HCT116 (cell line): ENCODE measurements around the gene MED26.

Source experiments
- EZH2 ChIP-seq: fragments of 200-600 bp; sonication (generic); IDR thresholded peaks from 2 replicates; pipeline ENCODE4 v1.6.1; 2017; ENCODE audit warnings: antibody characterized with exemption, mixed run types
- EZH2phosphoT487 ChIP-seq: fragments of 200-600 bp; IDR thresholded peaks from 2 replicates; pipeline ENCODE4 v1.6.1; 2018; ENCODE audit warnings: antibody characterized with exemption, borderline replicate concordance
- MAX ChIP-seq: IDR thresholded peaks from 2 replicates; pipeline ENCODE4 v1.6.1; 2012
- POLR2A ChIP-seq: IDR thresholded peaks from 2 replicates; pipeline ENCODE4 v1.7.0; 2011; ENCODE audit warnings: borderline replicate concordance; ENCODE audit not compliant: insufficient read depth, insufficient read length; ENCODE audit errors: extremely low read depth
- POLR2AphosphoS5 ChIP-seq: IDR thresholded peaks from 2 replicates; pipeline ENCODE4 v1.6.1; 2011; ENCODE audit warnings: mild to moderate bottlenecking, low read depth, low read length, moderate library complexity
- SIN3A ChIP-seq: IDR thresholded peaks from 2 replicates; pipeline ENCODE4 v1.6.1; 2012; ENCODE audit warnings: low read depth
- SP1 ChIP-seq: IDR thresholded peaks from 2 replicates; pipeline ENCODE4 v1.6.1; 2012; ENCODE audit warnings: low read depth
- SRF ChIP-seq: IDR thresholded peaks from 2 replicates; pipeline ENCODE4 v1.6.1; 2012; ENCODE audit warnings: low read depth
- ZFX ChIP-seq: fragments of 450-650 bp; IDR thresholded peaks from 2 replicates; pipeline ENCODE4 v1.6.1; 2017
- ZNF274 ChIP-seq: fragments of 200-500 bp; sonication (Bioruptor generic); IDR thresholded peaks from 2 replicates; pipeline ENCODE4 v1.6.1; 2014; ENCODE audit warnings: mild to moderate bottlenecking, low read depth, low read length, inconsistent platforms
- TF ChIP-seq, protein P1 (sequence below), 3 experiments: fragments of 200-600 bp in 1 of 3; sonication (generic) in 1 of 3; IDR thresholded peaks in 2 of 3; conservative IDR thresholded peaks in 1 of 3; 2 replicates each; pipeline ENCODE4 v1.5.1; 2012 to 2017; ENCODE audit warnings: low read depth in 2 of 3, low read length in 2 of 3, antibody characterized with exemption in 1 of 3, borderline replicate concordance in 1 of 3, control low read depth in 1 of 3, mild to moderate bottlenecking in 1 of 3, mixed read lengths in 1 of 3, mixed run types in 1 of 3, moderate library complexity in 1 of 3; ENCODE audit not compliant: insufficient read depth in 1 of 3
- TF ChIP-seq, protein P2 (sequence below): IDR thresholded peaks from 2 replicates; pipeline ENCODE4 v1.6.1; 2011; ENCODE audit warnings: mild to moderate bottlenecking, low read length, moderate library complexity; ENCODE audit not compliant: insufficient replicate concordance; ENCODE audit errors: extremely low read depth

DNA sequence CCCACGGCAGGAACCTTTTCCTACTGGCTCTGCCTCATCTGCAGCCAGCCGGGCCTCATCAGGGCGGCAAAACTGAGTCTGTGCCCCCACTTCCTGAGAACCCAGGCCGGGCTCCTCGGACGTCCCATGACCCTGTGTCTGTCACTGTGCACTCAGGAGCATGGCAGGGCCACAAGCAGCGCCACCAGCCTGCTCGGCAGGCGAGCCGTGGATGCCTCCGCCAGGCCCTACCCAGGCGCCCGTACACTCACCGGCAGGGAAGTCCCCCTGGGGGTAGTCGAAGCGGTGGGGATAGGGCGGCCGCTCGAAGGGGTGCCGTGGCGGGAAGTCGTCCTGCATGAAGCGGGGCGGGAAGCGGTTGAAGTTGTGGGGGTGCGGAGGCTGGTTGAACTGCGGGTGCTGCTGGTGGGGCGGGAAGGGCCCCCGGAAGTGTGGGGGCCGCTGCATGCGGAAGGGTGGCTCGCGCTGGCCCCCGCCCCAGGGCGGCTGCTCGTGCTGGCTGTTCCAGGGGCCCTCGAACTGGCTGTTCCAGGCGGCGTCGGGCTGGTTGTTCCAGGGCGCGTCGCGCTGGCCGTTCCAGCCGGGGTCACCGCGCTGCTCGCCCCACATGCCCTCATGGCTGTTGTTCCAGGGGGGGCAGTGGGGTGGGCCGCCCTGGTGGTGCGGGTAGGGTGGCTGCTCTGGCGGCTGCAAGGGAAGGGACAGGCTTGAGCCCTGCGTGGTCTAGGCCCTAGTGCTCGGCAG is 102.8 kb downstream of the MED26 start:
- TF ChIP-seq EZH2phosphoT487 (no peak), MAX (no peak), EZH2 (no peak), POLR2A (no peak), SRF (no peak), SIN3A (no peak), POLR2AphosphoS5 (no peak), SP1 (no peak), ZNF274 (no peak), ZFX (no peak)
- TF ChIP-seq, protein P1, sequence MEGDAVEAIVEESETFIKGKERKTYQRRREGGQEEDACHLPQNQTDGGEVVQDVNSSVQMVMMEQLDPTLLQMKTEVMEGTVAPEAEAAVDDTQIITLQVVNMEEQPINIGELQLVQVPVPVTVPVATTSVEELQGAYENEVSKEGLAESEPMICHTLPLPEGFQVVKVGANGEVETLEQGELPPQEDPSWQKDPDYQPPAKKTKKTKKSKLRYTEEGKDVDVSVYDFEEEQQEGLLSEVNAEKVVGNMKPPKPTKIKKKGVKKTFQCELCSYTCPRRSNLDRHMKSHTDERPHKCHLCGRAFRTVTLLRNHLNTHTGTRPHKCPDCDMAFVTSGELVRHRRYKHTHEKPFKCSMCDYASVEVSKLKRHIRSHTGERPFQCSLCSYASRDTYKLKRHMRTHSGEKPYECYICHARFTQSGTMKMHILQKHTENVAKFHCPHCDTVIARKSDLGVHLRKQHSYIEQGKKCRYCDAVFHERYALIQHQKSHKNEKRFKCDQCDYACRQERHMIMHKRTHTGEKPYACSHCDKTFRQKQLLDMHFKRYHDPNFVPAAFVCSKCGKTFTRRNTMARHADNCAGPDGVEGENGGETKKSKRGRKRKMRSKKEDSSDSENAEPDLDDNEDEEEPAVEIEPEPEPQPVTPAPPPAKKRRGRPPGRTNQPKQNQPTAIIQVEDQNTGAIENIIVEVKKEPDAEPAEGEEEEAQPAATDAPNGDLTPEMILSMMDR (IDR thresholded peaks at IDR 0.05 in 2 of 3, conservative IDR thresholded peaks at IDR 0.05 in 1 of 3; ENCODE audit: borderline replicate concordance in 1 of 3, insufficient read depth in 1 of 3, low read depth in 2 of 3, low read length in 2 of 3), result no peak
- TF ChIP-seq, protein P2, sequence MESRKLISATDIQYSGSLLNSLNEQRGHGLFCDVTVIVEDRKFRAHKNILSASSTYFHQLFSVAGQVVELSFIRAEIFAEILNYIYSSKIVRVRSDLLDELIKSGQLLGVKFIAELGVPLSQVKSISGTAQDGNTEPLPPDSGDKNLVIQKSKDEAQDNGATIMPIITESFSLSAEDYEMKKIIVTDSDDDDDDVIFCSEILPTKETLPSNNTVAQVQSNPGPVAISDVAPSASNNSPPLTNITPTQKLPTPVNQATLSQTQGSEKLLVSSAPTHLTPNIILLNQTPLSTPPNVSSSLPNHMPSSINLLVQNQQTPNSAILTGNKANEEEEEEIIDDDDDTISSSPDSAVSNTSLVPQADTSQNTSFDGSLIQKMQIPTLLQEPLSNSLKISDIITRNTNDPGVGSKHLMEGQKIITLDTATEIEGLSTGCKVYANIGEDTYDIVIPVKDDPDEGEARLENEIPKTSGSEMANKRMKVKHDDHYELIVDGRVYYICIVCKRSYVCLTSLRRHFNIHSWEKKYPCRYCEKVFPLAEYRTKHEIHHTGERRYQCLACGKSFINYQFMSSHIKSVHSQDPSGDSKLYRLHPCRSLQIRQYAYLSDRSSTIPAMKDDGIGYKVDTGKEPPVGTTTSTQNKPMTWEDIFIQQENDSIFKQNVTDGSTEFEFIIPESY, result no peak
